ENCODE measurements around the gene RPP25L. TPM values are rescaled to one million over a fixed set of nuclear protein-coding genes. Genes with fewer than 3 reads are reported as not detected.

RPP25L gene
- total RNA-seq, 2 donors from 2014 or later: 8.6 to 16.9 TPM

DNA sequence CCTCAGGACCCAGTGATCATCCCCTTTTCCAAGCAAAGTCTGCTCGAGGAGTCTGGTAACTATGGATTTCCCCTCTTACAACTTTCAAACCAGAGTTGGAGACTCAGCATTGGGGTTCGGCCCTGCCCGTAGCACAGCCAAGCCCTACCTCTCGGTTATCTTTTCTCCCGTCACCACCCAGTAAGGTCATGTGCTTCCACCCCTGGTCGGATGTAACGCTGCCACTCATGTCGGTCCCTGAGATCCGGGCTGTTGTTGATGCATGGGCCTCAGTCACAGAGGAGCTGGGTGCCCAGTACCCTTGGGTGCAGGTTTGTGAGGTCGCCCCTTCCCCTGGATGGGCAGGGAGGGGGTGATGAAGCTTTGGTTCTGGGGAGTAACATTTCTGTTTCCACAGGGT, 35.8 kb upstream of the RPP25L start:
- intact Hi-C loops (cut with DNase I): no loop called here
- WGBS, 2 donors: 29 to 38% methylated on average over 9 to 10 of the region's 10 CpGs

DNA sequence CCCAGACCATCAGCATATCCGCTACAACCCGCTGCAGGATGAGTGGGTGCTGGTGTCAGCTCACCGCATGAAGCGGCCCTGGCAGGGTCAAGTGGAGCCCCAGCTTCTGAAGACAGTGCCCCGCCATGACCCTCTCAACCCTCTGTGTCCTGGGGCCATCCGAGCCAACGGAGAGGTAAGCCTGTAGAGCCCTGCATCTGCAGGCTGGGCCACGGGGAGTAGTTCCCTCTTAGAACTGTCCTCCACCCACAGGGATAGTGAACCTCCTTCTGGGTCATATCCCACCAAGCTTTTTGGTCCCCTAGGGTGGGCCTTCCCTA, 35.1 kb upstream of the RPP25L start:
- Histone ChIP-seq H3K4me1 (peaks cover 53% of the 10 kb centered on the region), H3K27me3 (no peaks in the 10 kb centered on the region), H3K27ac (peak overlapping the region; percentile 63 to 86 (median 82)), H3K4me3 (peak overlapping the region; percentile 45 to 58), H3K9me3 (no peaks in the 10 kb centered on the region), H3K36me3 (replicated peaks in 1 of 2; ENCODE audit: insufficient read depth in 1 of 2, low read depth in 2 of 2) (no peaks in the 10 kb centered on the region)
- no peak for TF ChIP-seq POLR2A (IDR thresholded peaks at IDR 0.05)
- TF ChIP-seq, protein P1, sequence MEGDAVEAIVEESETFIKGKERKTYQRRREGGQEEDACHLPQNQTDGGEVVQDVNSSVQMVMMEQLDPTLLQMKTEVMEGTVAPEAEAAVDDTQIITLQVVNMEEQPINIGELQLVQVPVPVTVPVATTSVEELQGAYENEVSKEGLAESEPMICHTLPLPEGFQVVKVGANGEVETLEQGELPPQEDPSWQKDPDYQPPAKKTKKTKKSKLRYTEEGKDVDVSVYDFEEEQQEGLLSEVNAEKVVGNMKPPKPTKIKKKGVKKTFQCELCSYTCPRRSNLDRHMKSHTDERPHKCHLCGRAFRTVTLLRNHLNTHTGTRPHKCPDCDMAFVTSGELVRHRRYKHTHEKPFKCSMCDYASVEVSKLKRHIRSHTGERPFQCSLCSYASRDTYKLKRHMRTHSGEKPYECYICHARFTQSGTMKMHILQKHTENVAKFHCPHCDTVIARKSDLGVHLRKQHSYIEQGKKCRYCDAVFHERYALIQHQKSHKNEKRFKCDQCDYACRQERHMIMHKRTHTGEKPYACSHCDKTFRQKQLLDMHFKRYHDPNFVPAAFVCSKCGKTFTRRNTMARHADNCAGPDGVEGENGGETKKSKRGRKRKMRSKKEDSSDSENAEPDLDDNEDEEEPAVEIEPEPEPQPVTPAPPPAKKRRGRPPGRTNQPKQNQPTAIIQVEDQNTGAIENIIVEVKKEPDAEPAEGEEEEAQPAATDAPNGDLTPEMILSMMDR (IDR thresholded peaks at IDR 0.05): no peak
- DNase-seq: no peak
- WGBS, 2 donors: 3 to 6% methylated on average over 7 to 8 of the region's 8 CpGs
- peak; percentile 0 for ATAC-seq
- intact Hi-C loops (cut with DNase I): no loop called here

More for the DNA sequence above, 35.8 kb upstream of the RPP25L start:
- H3K4me3 ChIP-seq: no peak overlapping the region
- H3K4me1 ChIP-seq: peaks cover 59% of the 10 kb centered on the region
- H3K9me3 ChIP-seq: no peaks in the 10 kb centered on the region
- ATAC-seq: no peak
- no peaks in the 10 kb centered on the region for H3K36me3 ChIP-seq (replicated peaks in 1 of 2; ENCODE audit: insufficient read depth in 1 of 2, low read depth in 2 of 2)
- H3K27ac ChIP-seq: no peak overlapping the region
- no peak for DNase-seq
- no peak for TF ChIP-seq POLR2A (IDR thresholded peaks at IDR 0.05)
- TF ChIP-seq, protein P1 (IDR thresholded peaks at IDR 0.05): no peak
- no peaks in the 10 kb centered on the region for H3K27me3 ChIP-seq

DNA sequence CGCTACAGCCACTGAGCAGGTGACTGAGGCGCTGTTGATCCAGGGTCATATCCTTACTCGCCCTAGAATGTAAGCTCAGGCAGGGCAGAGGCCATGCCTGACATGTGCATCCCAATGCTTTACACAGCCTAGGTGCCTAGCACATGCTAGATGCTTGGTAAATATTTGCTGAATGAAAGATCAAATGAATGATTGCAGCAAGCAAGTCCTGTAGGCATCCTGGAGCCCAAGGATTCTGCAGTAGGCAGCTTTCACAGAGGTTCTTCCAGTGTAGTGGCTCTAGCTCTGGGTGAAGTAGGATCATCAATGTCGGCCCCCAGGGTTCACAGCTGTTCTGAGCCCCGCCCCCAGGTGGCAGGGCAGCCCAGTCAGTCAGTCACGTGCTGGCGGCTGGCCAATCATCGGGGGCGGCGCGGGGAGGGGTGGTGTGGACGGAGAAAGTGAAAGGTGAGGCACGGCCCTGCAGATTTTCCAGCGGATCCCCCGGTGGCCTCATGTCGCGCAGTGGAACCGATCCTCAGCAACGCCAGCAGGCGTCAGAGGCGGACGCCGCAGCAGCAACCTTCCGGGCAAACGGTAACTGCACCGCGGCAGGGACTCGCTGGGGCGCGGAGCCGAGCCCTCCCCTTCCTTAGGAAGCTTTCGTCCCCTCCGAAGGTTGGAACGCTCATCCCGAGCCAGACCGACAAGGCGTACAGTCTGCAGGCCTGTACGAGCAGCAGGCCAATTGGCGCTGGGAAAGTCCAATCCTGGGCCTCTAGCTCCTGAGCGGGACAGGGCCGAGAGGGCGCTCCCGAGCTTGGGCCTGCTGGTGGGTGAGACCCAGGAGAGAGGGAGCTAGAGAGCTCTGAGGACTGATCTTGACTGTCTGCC, 34.5 kb upstream of the RPP25L start, which contains the start of gene GALT:
Gene GALT (plus strand): TSS at position 465 of the 873 bp plus-strand sequence. CDS start 30 bp downstream, at position 495.
- no peaks in the 10 kb centered on the region for H3K36me3 ChIP-seq (replicated peaks in 1 of 2; ENCODE audit: insufficient read depth in 1 of 2, low read depth in 2 of 2)
- peaks cover 47% of the 10 kb centered on the region for H3K4me1 ChIP-seq
- H3K27me3 ChIP-seq: no peaks in the 10 kb centered on the region
- peak; percentile 87 for ATAC-seq
- H3K4me3 ChIP-seq: peak within 1 kb of the TSS; percentile 45 to 58
- intact Hi-C loops (cut with DNase I): no loop called here
- H3K27ac ChIP-seq: peak within 1 kb of the TSS; percentile 63 to 86 (median 82)
- H3K9me3 ChIP-seq: no peaks in the 10 kb centered on the region
- peak; percentile 93 to 96 (median 94) for DNase-seq
- peak; percentile 39 to 75 (median 72) for TF ChIP-seq POLR2A (IDR thresholded peaks at IDR 0.05)
- TF ChIP-seq, protein P1 (IDR thresholded peaks at IDR 0.05): peak in 6 of 7 experiments; percentile 6 to 61 (median 42)
- WGBS, 2 donors: 5 to 39% methylated on average over 4 to 43 of the region's 43 CpGs

DNA sequence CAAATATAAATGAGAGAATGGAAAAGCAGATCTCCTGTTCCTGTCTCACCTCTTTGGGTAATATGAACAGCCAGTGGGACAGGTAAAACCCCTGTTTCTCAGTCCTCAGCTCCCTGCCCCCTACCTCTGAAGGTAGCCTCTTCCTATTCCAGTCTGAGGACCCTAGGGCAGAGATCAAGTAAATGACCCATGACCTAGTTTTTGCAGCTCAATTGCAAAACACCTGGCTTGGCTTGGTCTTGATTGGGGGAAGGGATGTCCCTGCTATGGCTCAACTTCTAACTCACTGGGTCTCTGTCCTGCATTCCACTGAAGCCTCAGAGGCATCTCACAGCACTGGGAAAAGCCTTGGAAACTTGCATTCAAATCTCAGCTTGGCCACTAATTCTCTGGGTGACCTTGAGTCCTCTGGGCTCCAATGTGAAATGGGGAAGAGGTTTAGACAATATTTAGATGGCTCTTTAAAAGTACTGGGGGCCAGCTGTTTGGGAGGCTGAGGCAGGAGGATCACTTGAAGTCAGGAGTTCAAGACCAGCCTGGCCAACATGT, 32.9 kb upstream of the RPP25L start:
- intact Hi-C loops (cut with DNase I): no loop called here
- no peaks in the 10 kb centered on the region for H3K36me3 ChIP-seq (replicated peaks in 1 of 2; ENCODE audit: insufficient read depth in 1 of 2, low read depth in 2 of 2)
- H3K4me1 ChIP-seq: peaks cover 39% of the 10 kb centered on the region
- ATAC-seq (no peak), DNase-seq (no peak)
- peak overlapping the region in 1 of 4 donors; percentile 49 for H3K27ac ChIP-seq
- TF ChIP-seq, protein P1 (IDR thresholded peaks at IDR 0.05): no peak
- no peak for TF ChIP-seq POLR2A (IDR thresholded peaks at IDR 0.05)
- no peak overlapping the region for H3K4me3 ChIP-seq
- H3K9me3 ChIP-seq: no peaks in the 10 kb centered on the region
- no peaks in the 10 kb centered on the region for H3K27me3 ChIP-seq
